CMK (cell line): Measurements from ENCODE around the gene SCAMP3.
"Not testable (repeated sequence)": the region's sequence is repeated elsewhere in the genome, so short reads cannot be mapped to it uniquely, and the experiment has no call there.

Experiments
- DNase-seq: peaks from one replicate; pipeline ENCODE4 v3.0.0-alpha.2; 2010; ENCODE audit warnings: low read depth

The SCAMP3 gene

DNA sequence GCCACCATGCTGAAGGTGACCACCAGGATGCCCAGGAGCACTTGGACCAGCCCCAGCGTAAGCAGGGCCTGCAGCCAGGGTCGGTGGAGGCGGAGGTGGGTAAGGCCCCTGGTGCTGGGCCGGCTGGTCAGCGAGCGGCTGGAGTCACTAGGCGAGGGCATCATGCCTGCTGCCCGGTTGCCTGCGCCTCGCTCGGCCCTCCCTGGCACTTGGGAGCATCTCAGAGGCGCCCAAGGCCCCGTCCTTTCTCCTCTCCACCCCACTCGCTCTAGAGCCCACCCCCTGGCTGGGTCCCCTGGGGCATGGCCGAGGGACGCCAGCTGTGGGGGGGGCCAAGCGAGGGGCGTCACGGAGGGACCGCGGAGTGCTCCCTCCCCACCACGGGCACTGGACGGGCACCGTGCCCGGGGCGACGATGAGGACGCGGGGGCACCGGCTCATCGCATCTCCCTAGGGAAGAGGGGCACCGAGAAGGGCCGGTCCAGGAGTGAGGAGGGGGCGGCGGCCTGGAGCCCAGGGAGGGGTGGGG, 7.4 kb downstream of the SCAMP3 start:
- DNase-seq, result no peak

DNA sequence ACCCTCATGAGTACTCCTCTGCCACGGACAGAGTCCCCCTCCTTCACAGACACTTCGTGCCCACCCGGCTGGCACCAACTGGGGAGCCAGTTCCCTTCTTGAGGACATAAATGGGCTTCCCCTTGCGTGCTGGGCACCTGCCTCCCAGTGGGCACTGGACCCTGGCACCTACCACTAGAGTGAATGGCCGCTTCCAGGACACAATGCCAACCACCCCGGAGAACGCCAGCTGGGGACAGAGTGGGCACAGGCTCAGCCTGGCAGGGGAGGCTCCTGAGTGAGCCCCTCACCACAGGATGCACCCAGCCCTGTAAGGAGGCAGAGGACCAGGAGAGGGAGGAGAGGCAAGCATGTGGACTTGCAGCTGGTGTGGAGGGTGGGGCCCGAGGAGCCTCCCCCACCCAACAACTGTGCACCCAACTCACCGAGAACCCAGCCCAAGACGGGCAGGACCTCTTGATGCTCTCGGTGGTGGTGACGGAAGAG, 7.9 kb downstream of the SCAMP3 start:
- no peak for DNase-seq

- DNase-seq, result no peak
These were observed 8.4 kb downstream of the SCAMP3 start for GRCh38 chr1:155253797-155254196.

- no peak for DNase-seq
These were observed 9.0 kb downstream of the SCAMP3 start for GRCh38 chr1:155253208-155253607.

DNA sequence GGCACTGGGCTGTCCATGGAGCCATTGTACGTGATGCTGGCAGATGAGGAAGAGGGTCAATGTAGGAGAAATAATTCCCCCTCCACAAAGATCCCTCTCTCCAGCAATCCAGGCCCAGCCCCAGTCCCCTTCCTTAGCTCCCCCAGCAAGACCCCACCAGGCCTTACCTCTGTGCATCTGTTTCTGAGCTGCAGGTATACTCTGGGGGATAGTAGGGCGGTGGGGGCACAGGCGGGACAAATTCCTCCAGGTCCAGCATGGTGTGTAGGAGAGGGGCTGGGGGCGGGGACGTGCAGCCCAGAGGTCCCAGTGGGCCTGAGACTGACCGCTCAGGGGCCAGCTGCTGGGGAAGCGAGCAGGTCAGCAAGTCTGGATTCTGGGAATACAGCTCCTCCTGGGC, 10.6 kb downstream of the SCAMP3 start:
- no peak for DNase-seq

DNA sequence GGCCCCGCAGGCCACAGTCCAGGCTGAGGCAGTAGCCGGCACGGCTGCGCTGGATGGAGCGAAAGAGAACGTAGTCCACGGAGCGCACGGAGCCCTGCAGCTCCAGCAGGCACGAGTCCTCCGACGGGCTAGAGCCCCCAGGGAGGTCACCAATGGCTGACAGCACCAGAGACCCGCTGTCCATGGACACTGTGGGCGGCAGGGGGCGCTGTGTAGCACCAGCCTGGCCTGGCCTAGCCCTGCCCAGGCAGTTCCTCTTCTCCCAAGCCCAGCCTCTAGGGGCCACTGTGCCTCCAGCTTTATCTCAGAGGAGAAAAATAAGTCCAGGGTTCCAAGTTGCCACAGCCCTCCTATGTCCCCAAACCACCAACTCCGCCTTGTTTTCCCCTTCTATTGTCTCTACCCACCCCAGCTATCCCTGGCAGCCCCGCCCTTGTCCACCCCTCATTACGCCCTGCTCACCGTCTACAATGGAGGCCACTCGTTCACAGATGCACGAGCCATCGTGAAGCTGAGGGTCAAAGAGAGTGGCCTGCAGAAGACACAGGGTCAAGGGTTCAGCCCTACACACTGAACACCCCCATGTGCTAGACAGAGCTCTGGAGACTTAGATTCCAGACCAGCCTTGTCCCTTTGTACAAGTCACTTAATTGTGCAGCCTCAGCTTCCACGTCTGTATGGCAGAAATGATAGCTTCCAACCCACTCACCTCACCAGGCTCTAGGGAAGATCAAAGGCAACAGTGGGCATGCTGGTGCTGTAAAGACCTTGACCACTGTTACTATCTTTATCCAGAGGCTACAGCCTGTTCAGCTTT, 11.3 kb downstream of the SCAMP3 start:
- DNase-seq, result peak; percentile 89

GRCh38 chr1:155250246-155250632, 11.9 kb downstream of the SCAMP3 start:
- DNase-seq, result peak; percentile 79

GRCh38 chr1:155247667-155248553, 14.2 kb downstream of the SCAMP3 start:
- DNase-seq, result peak; percentile 84

GRCh38 chr1:155246796-155247195, 15.4 kb downstream of the SCAMP3 start:
- DNase-seq, result not testable (repeated sequence)

DNA sequence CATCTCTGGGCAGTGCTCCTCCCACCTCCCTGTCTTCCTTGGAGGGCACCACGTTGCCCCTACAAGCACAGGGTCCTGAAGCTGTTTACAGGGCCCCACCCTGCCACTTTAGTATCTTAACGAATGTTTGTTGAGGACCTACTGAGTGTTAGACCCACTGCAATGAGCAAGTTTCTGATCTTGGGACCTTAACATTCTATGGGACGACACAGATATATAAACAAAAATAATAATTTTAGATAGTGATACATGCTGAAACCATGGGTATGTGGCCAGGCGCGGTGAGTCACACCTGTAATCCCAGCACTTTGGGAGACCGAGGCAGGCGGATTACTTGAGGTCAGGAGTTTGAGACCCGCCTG, 17.0 kb downstream of the SCAMP3 start:
- DNase-seq, result no peak

- DNase-seq, result peak; percentile 99
These were observed 17.6 kb downstream of the SCAMP3 start for GRCh38 chr1:155244368-155245162.

DNA sequence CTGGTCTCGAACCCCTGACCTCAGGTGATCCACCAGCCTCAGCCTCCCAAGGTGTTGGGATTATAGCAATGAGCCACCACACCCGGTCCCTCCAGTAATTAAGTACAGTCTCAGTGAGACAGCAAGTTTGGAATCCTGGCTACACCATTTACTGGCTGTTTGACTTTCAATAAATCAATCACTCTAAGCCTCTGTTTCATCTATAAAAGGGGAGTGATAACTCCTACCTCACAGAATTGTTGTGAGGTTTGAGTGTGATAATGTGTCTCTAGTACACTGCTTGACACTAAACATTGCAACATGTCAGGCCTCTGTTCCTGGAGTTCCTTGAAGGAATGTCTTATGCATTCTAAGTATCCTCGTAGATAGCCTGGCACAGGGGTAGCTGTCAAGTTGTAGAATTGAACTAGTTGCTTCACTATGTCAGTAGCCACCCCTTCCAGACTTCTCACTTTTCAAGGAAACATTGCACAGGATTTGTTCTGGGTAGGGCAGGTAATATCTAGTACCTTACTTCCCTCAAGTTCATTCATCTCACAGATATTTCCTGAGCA, 19.3 kb downstream of the SCAMP3 start:
- no peak for DNase-seq

GRCh38 chr1:155241841-155242264, 20.3 kb downstream of the SCAMP3 start:
- no peak for DNase-seq

DNA sequence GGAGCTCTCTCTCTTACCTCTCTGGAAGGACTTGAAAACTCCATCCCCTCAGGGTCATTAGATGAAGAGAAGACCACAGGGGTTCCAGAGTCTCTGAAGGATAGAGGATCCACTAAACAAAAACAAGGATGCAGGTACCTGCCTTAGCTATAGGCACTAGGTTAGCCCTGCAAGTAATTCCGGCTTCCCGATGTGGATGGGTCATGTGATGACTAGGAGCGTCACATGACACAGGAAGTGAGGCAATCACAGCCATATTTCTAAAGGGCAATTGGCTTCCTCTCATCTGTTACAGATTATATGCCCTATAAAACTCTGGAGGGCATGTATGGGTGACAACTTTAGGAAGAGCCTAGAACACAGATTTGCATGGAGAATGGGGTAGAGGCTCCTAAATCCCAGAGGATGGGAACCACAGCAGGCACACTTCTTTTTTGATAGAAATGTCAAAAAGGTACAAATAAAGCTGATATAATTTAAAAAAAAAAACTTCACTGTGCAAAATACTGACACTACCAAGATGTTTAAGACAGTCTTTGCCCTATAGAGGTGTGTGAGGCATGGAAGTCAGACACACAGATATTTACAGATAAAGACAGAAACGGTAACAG, 21.0 kb downstream of the SCAMP3 start:
- DNase-seq, result no peak

DNA sequence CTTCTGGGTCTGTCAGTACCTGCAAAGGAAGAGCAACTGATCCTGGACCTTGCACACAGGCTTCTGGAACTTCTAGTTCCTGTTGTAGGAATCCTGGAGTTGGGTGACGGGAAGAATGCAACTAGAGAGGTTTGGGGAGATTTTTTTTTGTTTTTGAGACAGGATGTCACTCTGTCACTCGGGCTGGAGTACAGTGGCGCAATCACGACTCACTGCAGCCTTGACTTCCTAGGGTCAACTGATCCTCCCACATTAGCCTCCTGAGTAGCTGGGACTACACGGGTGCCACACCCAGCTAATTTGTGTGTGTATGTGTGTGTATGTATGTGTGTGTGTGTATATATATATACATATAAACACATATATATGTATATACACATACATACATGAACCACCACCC, 25.7 kb downstream of the SCAMP3 start:
- no peak for DNase-seq

GRCh38 chr1:155235375-155235774, 26.8 kb downstream of the SCAMP3 start:
- not testable (repeated sequence) for DNase-seq

GRCh38 chr1:155233502-155233901, 28.7 kb downstream of the SCAMP3 start:
- not testable (repeated sequence) for DNase-seq

- DNase-seq, result not testable (repeated sequence)
These were observed 29.9 kb downstream of the SCAMP3 start for GRCh38 chr1:155232001-155232978.

- not testable (repeated sequence) for DNase-seq
These were observed 30.9 kb downstream of the SCAMP3 start for GRCh38 chr1:155231302-155231701.

- DNase-seq, result no peak
These were observed 34.1 kb downstream of the SCAMP3 start for GRCh38 chr1:155228096-155228427.
